ENCODE data around the gene HOXB3. TPM values are rescaled to one million over a fixed set of nuclear protein-coding genes. Genes with fewer than 3 reads are reported as not detected.

HOXB3 gene
- total and polyA plus RNA-seq, 8 donors: 10.4 to 114 (median 89.4) TPM

- ATAC-seq (no peak), DNase-seq (no peak)
- H3K4me1 ChIP-seq: peaks cover 0 to 28% of the 10 kb centered on the region in 2 donors
- no peak overlapping the region for H3K4me3 ChIP-seq
- H3K27ac ChIP-seq: no peak overlapping the region
- intact Hi-C loops (cut with DNase I): no loop called here
- TF ChIP-seq, protein P1, sequence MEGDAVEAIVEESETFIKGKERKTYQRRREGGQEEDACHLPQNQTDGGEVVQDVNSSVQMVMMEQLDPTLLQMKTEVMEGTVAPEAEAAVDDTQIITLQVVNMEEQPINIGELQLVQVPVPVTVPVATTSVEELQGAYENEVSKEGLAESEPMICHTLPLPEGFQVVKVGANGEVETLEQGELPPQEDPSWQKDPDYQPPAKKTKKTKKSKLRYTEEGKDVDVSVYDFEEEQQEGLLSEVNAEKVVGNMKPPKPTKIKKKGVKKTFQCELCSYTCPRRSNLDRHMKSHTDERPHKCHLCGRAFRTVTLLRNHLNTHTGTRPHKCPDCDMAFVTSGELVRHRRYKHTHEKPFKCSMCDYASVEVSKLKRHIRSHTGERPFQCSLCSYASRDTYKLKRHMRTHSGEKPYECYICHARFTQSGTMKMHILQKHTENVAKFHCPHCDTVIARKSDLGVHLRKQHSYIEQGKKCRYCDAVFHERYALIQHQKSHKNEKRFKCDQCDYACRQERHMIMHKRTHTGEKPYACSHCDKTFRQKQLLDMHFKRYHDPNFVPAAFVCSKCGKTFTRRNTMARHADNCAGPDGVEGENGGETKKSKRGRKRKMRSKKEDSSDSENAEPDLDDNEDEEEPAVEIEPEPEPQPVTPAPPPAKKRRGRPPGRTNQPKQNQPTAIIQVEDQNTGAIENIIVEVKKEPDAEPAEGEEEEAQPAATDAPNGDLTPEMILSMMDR (IDR thresholded peaks at IDR 0.05): no peak
- no peaks in the 10 kb centered on the region for H3K9me3 ChIP-seq
- peaks cover 92 to 100% of the 10 kb centered on the region in 2 donors for H3K27me3 ChIP-seq
- no peaks in the 10 kb centered on the region for H3K36me3 ChIP-seq
These were observed 27.6 kb upstream of the HOXB3 start for GRCh38 chr17:48617471-48618255.

- no peak for ATAC-seq
- H3K9me3 ChIP-seq: no peaks in the 10 kb centered on the region
- TF ChIP-seq, protein P1 (IDR thresholded peaks at IDR 0.05): no peak
- no peak for DNase-seq
- peaks cover 0 to 36% of the 10 kb centered on the region in 2 donors for H3K4me1 ChIP-seq
- no peak overlapping the region for H3K27ac ChIP-seq
- H3K27me3 ChIP-seq: peaks cover 92 to 100% of the 10 kb centered on the region in 2 donors
- intact Hi-C loops (cut with DNase I): no loop called here
- no peak overlapping the region for H3K4me3 ChIP-seq
- no peaks in the 10 kb centered on the region for H3K36me3 ChIP-seq
These were observed 26.9 kb upstream of the HOXB3 start for GRCh38 chr17:48616717-48617470.

DNA sequence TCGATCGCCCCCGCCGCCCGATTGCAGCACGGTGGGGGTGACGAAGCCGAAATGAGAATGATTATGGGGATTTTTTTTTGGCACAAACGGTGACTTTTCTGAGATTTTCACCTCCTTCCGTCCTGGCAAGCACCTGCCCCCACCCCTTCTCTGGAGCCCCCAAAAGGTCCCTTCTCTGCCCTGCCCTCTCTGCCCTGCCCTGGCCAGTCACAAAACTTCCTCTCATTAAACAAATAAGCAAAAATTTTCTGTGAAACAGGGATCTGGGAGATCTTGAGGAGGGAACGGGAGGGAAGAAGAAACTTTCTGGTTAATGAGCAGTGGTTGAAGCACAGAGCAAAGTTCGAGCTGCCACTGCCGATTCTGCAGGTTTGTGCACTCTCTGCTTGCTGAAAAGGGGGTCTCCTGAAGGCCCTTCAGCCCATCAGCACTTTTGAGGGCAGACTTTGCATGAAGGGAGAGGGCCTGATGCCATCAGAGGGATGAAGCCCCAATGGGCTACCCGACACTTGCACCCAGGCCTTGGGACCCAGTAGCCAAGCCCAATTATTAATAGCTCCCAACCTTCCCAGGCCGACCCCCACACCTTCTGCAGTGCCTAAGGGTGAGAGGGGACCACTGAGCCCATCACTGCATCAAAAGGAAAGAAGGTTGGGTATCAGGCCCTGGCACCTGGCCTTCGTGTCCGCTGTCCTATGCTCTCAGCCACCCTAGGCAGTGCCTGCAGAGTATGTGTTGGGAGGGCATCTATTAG is 26.1 kb upstream of the HOXB3 start:
- intact Hi-C loops (cut with DNase I): no loop called here
- Histone ChIP-seq H3K27ac (no peak overlapping the region), H3K9me3 (no peaks in the 10 kb centered on the region), H3K36me3 (no peaks in the 10 kb centered on the region), H3K27me3 (peaks cover 88 to 100% of the 10 kb centered on the region in 2 donors), H3K4me1 (peaks cover 0 to 44% of the 10 kb centered on the region in 2 donors), H3K4me3 (no peak overlapping the region)
- TF ChIP-seq, protein P1 (IDR thresholded peaks at IDR 0.05): no peak
- ATAC-seq (no peak), DNase-seq (no peak)

GRCh38 chr17:48615047-48615962 is 25.3 kb upstream of the HOXB3 start, which contains the start of gene HOXB8:
Gene HOXB8, minus strand, starts transcription at chr17:48615292. Its CDS starts 588 bp downstream, at chr17:48614704.
- H3K9me3 ChIP-seq: no peaks in the 10 kb centered on the region
- DNase-seq: no peak
- TF ChIP-seq, protein P1 (IDR thresholded peaks at IDR 0.05): no peak
- H3K27ac ChIP-seq: no peak within 1 kb of the TSS
- H3K27me3 ChIP-seq: peaks cover 88 to 100% of the 10 kb centered on the region in 2 donors
- H3K36me3 ChIP-seq: no peaks in the 10 kb centered on the region
- intact Hi-C loops (cut with DNase I): no loop called here
- peaks cover 0 to 52% of the 10 kb centered on the region in 2 donors for H3K4me1 ChIP-seq
- no peak within 1 kb of the TSS for H3K4me3 ChIP-seq
- ATAC-seq: no peak
